GM12878 (cell line): ENCODE measurements around the gene RCN2. TPM values are rescaled to one million over a fixed set of nuclear protein-coding genes. Genes with fewer than 3 reads are reported as not detected.
"Not testable (repeated sequence)": the region's sequence is repeated elsewhere in the genome, so short reads cannot be mapped to it uniquely, and the experiment has no call there.

ENCODE experiments used
- ATAC-seq: fragments of 200-7000 bp; cut with Tn5 transposase; 3 replicates; pipeline ENCODE4 v1.9.1; 2020; ENCODE audit warnings: mild to moderate bottlenecking, moderate library complexity
- BruUV-seq: library from RNA; stranded (reverse); fragments of 400-500 nt; replicated peaks from 2 replicates; lab custom pipeline; 2021; lab: Mats Ljungman, UMichigan
- CTCF ChIA-PET: fragments of 300-600 bp; sonication (Branson Sonifier 250); formaldehyde crosslinking; extraction: SDS; loops from one replicate; lab custom pipeline; 2021; ENCODE audit warnings: inconsistent platforms; lab: Yijun Ruan, JAX
- POLR2A ChIA-PET: fragments of 350-600 bp; formaldehyde crosslinking; extraction: SDS; loops from one replicate; lab custom pipeline; 2021; ENCODE audit warnings: inconsistent platforms; lab: Charles Lee
- RAD21 ChIA-PET: fragments of 300-600 bp; sonication (Branson Sonifier 250); formaldehyde crosslinking; loops from one replicate; lab custom pipeline; 2023; ENCODE audit warnings: antibody characterized with exemption; ENCODE audit not compliant: unreplicated experiment; lab: Charles Lee
- SMC1A ChIA-PET: fragments of 300-600 bp; sonication (Branson Sonifier 250); formaldehyde crosslinking; loops from one replicate; lab custom pipeline; 2023; ENCODE audit not compliant: unreplicated experiment, uncharacterized antibody; lab: Charles Lee
- DNase-seq: peaks from one replicate; pipeline ENCODE4 v3.0.0-alpha.2; 2011; ENCODE audit warnings: low read depth, low spot score
- FAIRE-seq: peaks from 3 replicates; lab custom pipeline; 2011; peaks lifted over from hg19 to GRCh38; lab: Jason Lieb, UNC
- H2AFZ ChIP-seq: 2 replicates; pipeline ENCODE4 v1.6.0; 2011; ENCODE audit warnings: low read depth, low read length, control low read depth; ENCODE audit not compliant: control insufficient read depth
- H3K27ac ChIP-seq: 2 replicates; pipeline ENCODE4 v1.5.1; 2011; ENCODE audit warnings: control low read depth; ENCODE audit not compliant: control insufficient read depth, insufficient read depth
- H3K27me3 ChIP-seq, 2 experiments: replicated peaks in 1 of 2; 2 replicates each; pipeline versions ENCODE4 v1.6.0 to v1.6.1; 2011; ENCODE audit warnings: low read length in 1 of 2; ENCODE audit not compliant: control insufficient read depth in 2 of 2, insufficient read depth in 2 of 2
- H3K36me3 ChIP-seq, 2 experiments: 2 replicates each; pipeline ENCODE4 v1.5.1; 2011; ENCODE audit warnings: low read length in 1 of 2; ENCODE audit not compliant: control insufficient read depth in 2 of 2, insufficient read depth in 2 of 2
- H3K4me1 ChIP-seq: 2 replicates; pipeline ENCODE4 v1.6.1; 2011; ENCODE audit warnings: mild to moderate bottlenecking, low read length, moderate library complexity, mixed read lengths; ENCODE audit not compliant: control insufficient read depth, insufficient read depth
- H3K4me2 ChIP-seq: 2 replicates; pipeline ENCODE4 v1.6.0; 2011; ENCODE audit warnings: control low read depth; ENCODE audit not compliant: control insufficient read depth, insufficient read depth
- H3K4me3 ChIP-seq: fragments of 200-600 bp; sonication (generic); 2 replicates; pipeline ENCODE4 v1.5.1; 2016
- H3K79me2 ChIP-seq: 2 replicates; pipeline ENCODE4 v1.6.0; 2011; ENCODE audit warnings: low read length; ENCODE audit not compliant: control insufficient read depth, insufficient read depth
- H3K9ac ChIP-seq: 2 replicates; pipeline ENCODE4 v1.8.0; 2011; ENCODE audit warnings: low read length, control low read depth, mixed read lengths; ENCODE audit not compliant: control insufficient read depth, insufficient read depth
- H3K9me3 ChIP-seq: replicated peaks from 3 replicates; pipeline ENCODE4 v1.5.1; 2011; ENCODE audit warnings: mild to moderate bottlenecking, low read length; ENCODE audit not compliant: control insufficient read depth, insufficient read depth
- H4K20me1 ChIP-seq: 2 replicates; pipeline ENCODE4 v1.6.0; 2011; ENCODE audit not compliant: control insufficient read depth, insufficient read depth
- E4F1 ChIP-seq: fragments of 450-650 bp; IDR thresholded peaks from 2 replicates; pipeline ENCODE4 v1.6.1; 2018; ENCODE audit warnings: borderline replicate concordance, mild to moderate bottlenecking; ENCODE audit not compliant: partially characterized antibody
- FOS ChIP-seq: IDR thresholded peaks from 3 replicates; pipeline ENCODE4 v1.6.1; 2011; ENCODE audit warnings: borderline replicate concordance; ENCODE audit not compliant: insufficient read length; ENCODE audit errors: extremely low read depth
- GABPA ChIP-seq: IDR thresholded peaks from 2 replicates; pipeline ENCODE4 v1.6.1; 2014; ENCODE audit warnings: antibody characterized with exemption, low read depth, mild to moderate bottlenecking, inconsistent platforms
- HCFC1 ChIP-seq: fragments of 150-350 bp; IDR thresholded peaks from 2 replicates; pipeline ENCODE4 v1.6.1; 2014; ENCODE audit warnings: low read length
- IRF3 ChIP-seq: fragments of 450-650 bp; IDR thresholded peaks from 2 replicates; pipeline ENCODE4 v1.6.1; 2014; ENCODE audit warnings: mild to moderate bottlenecking
- MLLT1 ChIP-seq: fragments of 450-650 bp; IDR thresholded peaks from 2 replicates; pipeline ENCODE4 v1.6.1; 2016; ENCODE audit warnings: mild to moderate bottlenecking
- MYB ChIP-seq: fragments of 150-350 bp; IDR thresholded peaks from 2 replicates; pipeline ENCODE4 v1.6.1; 2014; ENCODE audit warnings: mild to moderate bottlenecking, low read depth, low read length, borderline replicate concordance
- MYC ChIP-seq: IDR thresholded peaks from 2 replicates; pipeline ENCODE4 v1.6.1; 2011; ENCODE audit warnings: mild to moderate bottlenecking, low read length, moderate library complexity, inconsistent platforms; ENCODE audit not compliant: insufficient read depth, insufficient replicate concordance, insufficient read length, severe bottlenecking
- SRF ChIP-seq, 2 experiments: IDR thresholded peaks; 2 replicates each; pipeline ENCODE4 v1.6.1; 2011; ENCODE audit warnings: low read depth in 2 of 2, low read length in 2 of 2, mild to moderate bottlenecking in 1 of 2, moderate library complexity in 1 of 2
- ZNF622 ChIP-seq: fragments of 450-650 bp; IDR thresholded peaks from 2 replicates; pipeline ENCODE4 v1.6.1; 2017; ENCODE audit warnings: mild to moderate bottlenecking, inconsistent platforms
- whole genome bisulfite sequencing: methylation state at CpG from one replicate; pipeline ENCODE4 v1.1.6; 2016; ENCODE audit warnings: low lambda C conversion rate; ENCODE audit not compliant: insufficient replicate concordance, insufficient coverage; ENCODE audit errors: missing lambda C conversion rate; 5-methylcytosine and 5-hydroxymethylcytosine counted together
- in situ Hi-C: fragments of 300-500 bp; cut with MboI; formaldehyde crosslinking; loops from 9 replicates; pipeline ENCODE4 v1.14.3; 2018; ENCODE audit warnings: mixed read lengths
- intact Hi-C: fragments of 100-400 bp; cut with micrococcal nuclease; formaldehyde crosslinking; loops from one replicate; pipeline ENCODE4 v1.14.2; 2022; ENCODE audit not compliant: unreplicated experiment
- polyA plus RNA-seq, 11 experiments: library from polyadenylated mRNA; depleted of rRNA in 4 of 11; unstranded in 6 of 11; stranded (reverse) in 5 of 11; fragments of >200 nt; fragmentation: Nextera tagmentation in 4 of 11; fragmentation: Illumina TruSeq in 1 of 11; extraction: Ambion mirVana in 4 of 11; extraction: Trizol in 1 of 11; gene quantifications; 1 replicate in 1 of 11; 2 replicates in 10 of 11; pipeline versions ENCODE4 v1.2.1 to v1.2.3, GENCODE V29; 2011 to 2016; ENCODE audit warnings: inconsistent platforms in 2 of 11, missing spikeins in 2 of 11, low read depth in 1 of 11
- total RNA-seq, 4 experiments: library from RNA; depleted of rRNA in 3 of 4; stranded (reverse); fragments of >200 nt in 3 of 4; fragmentation: Illumina TruSeq in 1 of 4; extraction: Trizol in 1 of 4; gene quantifications; 2 replicates each; pipeline versions ENCODE4 v1.2.1 to v1.2.3, GENCODE V29; 2013 to 2021

Gene RCN2
- total and polyA plus RNA-seq, 10 of the 15 experiments (the other 5 are each of a cell fraction or from before 2014, with no cell fraction given): 4.9 to 41.0 (median 12.9) TPM

- H2AFZ ChIP-seq, ATAC-seq, SMC1A ChIA-PET, H3K36me3 ChIP-seq, intact Hi-C loops, RAD21 ChIA-PET, DNase-seq, H3K4me1 ChIP-seq, H3K79me2 ChIP-seq, H3K27me3 ChIP-seq, BruUV-seq, in situ Hi-C loops, H3K4me3 ChIP-seq, H3K4me2 ChIP-seq, H3K27ac ChIP-seq, FAIRE-seq, POLR2A ChIA-PET, H3K9me3 ChIP-seq, CTCF ChIA-PET, H3K9ac ChIP-seq, H4K20me1 ChIP-seq: not testable (repeated sequence)
- WGBS: 95% methylated on average over 3 of the region's 6 CpGs
These were observed 31.6 kb upstream of the RCN2 start for GRCh38 chr15:76899931-76900310.

- no peak overlapping the region for H2AFZ ChIP-seq
- DNase-seq (no peak), FAIRE-seq (no peak), ATAC-seq (no peak)
- BruUV-seq: no TSS peak
- 94% methylated on average over 2 of the region's 2 CpGs for WGBS
- H3K9me3 ChIP-seq: no peaks in the 10 kb centered on the region
- no peaks in the 10 kb centered on the region for H4K20me1 ChIP-seq
- H3K27me3 ChIP-seq: no peaks in the 10 kb centered on the region
- no peak overlapping the region for H3K4me2 ChIP-seq
- H3K27ac ChIP-seq: no peak overlapping the region
- CTCF ChIA-PET: interaction anchor here (0.7 to 2.9 kb wide), 4 partner anchors 33 to 133 kb away, joined by 3 to 15 read pairs (median 4); no protein-coding TSS in a partner anchor
- intact Hi-C loops: no loop called here
- no peaks in the 10 kb centered on the region for H3K36me3 ChIP-seq
- SMC1A ChIA-PET: interaction anchor here (1.3 kb wide), 1 partner anchor 36 kb away, joined by 3 read pairs; no protein-coding TSS in a partner anchor
- POLR2A ChIA-PET: no interaction called here
- RAD21 ChIA-PET: no interaction called here
- H3K9ac ChIP-seq: no peak overlapping the region
- peaks cover 13% of the 10 kb centered on the region for H3K4me1 ChIP-seq
- in situ Hi-C loops: no loop called here
- peaks cover 3% of the 10 kb centered on the region for H3K79me2 ChIP-seq
- no peak overlapping the region for H3K4me3 ChIP-seq
- TF ChIP-seq SRF (IDR thresholded peaks at IDR 0.05; ENCODE audit: low read depth in 2 of 2, low read length in 2 of 2) (no peak), MYB (no peak), MLLT1 (no peak), ZNF622 (no peak), FOS (no peak), GABPA (no peak), MYC (no peak), E4F1 (no peak), HCFC1 (no peak), IRF3 (no peak)
These were observed 29.6 kb upstream of the RCN2 start for GRCh38 chr15:76901965-76902364.
